ENCODE measurements around the gene ADISSP. TPM values are rescaled to one million over a fixed set of nuclear protein-coding genes. Genes with fewer than 3 reads are reported as not detected.
A peak's percentile ranks its signal among the peaks of the same experiment; 100 is the strongest.

The ADISSP gene
- total RNA-seq, 1 donor from 2014 or later, result 10.2 TPM

- no peaks in the 10 kb centered on the region for H3K9me3 ChIP-seq (replicated peaks)
- TF ChIP-seq CTCF (IDR thresholded peaks at IDR 0.05; ENCODE audit: borderline replicate concordance), result no peak
- DNase-seq, result no peak
- H3K36me3 ChIP-seq, result peaks cover 65% of the 10 kb centered on the region
- H3K4me3 ChIP-seq, result no peak overlapping the region
- intact Hi-C loops (cut with micrococcal nuclease), result no loop called here
- H3K27ac ChIP-seq (replicated peaks), result no peak overlapping the region
- H3K4me1 ChIP-seq, result peaks cover 52% of the 10 kb centered on the region
- H3K27me3 ChIP-seq (ENCODE audit: low read depth), result peaks cover 54% of the 10 kb centered on the region
Measured at GRCh38 chr20:3747471-3747870, 20.1 kb downstream of the ADISSP start.

GRCh38 chr20:3745686-3746173 lies 21.8 kb downstream of the ADISSP start:
- intact Hi-C loops (cut with micrococcal nuclease), result no loop called here
- Histone ChIP-seq H3K9me3 (replicated peaks) (no peaks in the 10 kb centered on the region), H3K27me3 (ENCODE audit: low read depth) (peaks cover 44% of the 10 kb centered on the region), H3K4me1 (peaks cover 53% of the 10 kb centered on the region), H3K27ac (replicated peaks) (peak overlapping the region; percentile 8), H3K4me3 (peak overlapping the region; percentile 35), H3K36me3 (peaks cover 57% of the 10 kb centered on the region)
- no peak for TF ChIP-seq CTCF (IDR thresholded peaks at IDR 0.05; ENCODE audit: borderline replicate concordance)
- DNase-seq, result no peak

- TF ChIP-seq CTCF (IDR thresholded peaks at IDR 0.05; ENCODE audit: borderline replicate concordance), result no peak
- H3K4me3 ChIP-seq, result peak overlapping the region; percentile 35
- intact Hi-C loops (cut with micrococcal nuclease), result no loop called here
- H3K4me1 ChIP-seq, result peaks cover 54% of the 10 kb centered on the region
- H3K36me3 ChIP-seq, result peaks cover 56% of the 10 kb centered on the region
- H3K9me3 ChIP-seq (replicated peaks), result no peaks in the 10 kb centered on the region
- peak; percentile 70 for DNase-seq
- H3K27me3 ChIP-seq (ENCODE audit: low read depth), result peaks cover 37% of the 10 kb centered on the region
- peak overlapping the region; percentile 67 for H3K27ac ChIP-seq (replicated peaks)
Measured at GRCh38 chr20:3744806-3745685, 22.5 kb downstream of the ADISSP start.

GRCh38 chr20:3744037-3744436 lies 23.5 kb downstream of the ADISSP start:
- Histone ChIP-seq H3K4me1 (peaks cover 52% of the 10 kb centered on the region), H3K27ac (replicated peaks) (peak overlapping the region; percentile 67), H3K9me3 (replicated peaks) (no peaks in the 10 kb centered on the region), H3K36me3 (peaks cover 46% of the 10 kb centered on the region), H3K27me3 (ENCODE audit: low read depth) (peaks cover 27% of the 10 kb centered on the region), H3K4me3 (peak overlapping the region; percentile 35)
- intact Hi-C loops (cut with micrococcal nuclease), result no loop called here
- DNase-seq, result no peak
- no peak for TF ChIP-seq CTCF (IDR thresholded peaks at IDR 0.05; ENCODE audit: borderline replicate concordance)

- Histone ChIP-seq H3K27me3 (ENCODE audit: low read depth) (peaks cover 27% of the 10 kb centered on the region), H3K9me3 (replicated peaks) (no peaks in the 10 kb centered on the region), H3K36me3 (peaks cover 44% of the 10 kb centered on the region), H3K4me1 (peaks cover 60% of the 10 kb centered on the region), H3K4me3 (no peak overlapping the region), H3K27ac (replicated peaks) (peak overlapping the region; percentile 67)
- no peak for DNase-seq
- TF ChIP-seq CTCF (IDR thresholded peaks at IDR 0.05; ENCODE audit: borderline replicate concordance), result no peak
- intact Hi-C loops (cut with micrococcal nuclease), result no loop called here
Measured at GRCh38 chr20:3743251-3743650, 24.3 kb downstream of the ADISSP start.
